IPS DF 6.9 (cell line): Measurements from ENCODE around the gene RNF144A.

Source experiments
- DNase-seq: peaks from one replicate; pipeline ENCODE4 v3.0.0-alpha.2; 2013; ENCODE audit warnings: low read depth, low spot score
- H3K27ac ChIP-seq: one replicate; pipeline ENCODE4 v1.5.1; 2013; ENCODE audit warnings: low read length, control low read depth
- H3K27me3 ChIP-seq: 2 replicates; pipeline ENCODE4 v1.6.1; 2013; ENCODE audit warnings: mild to moderate bottlenecking, low read length; ENCODE audit not compliant: control insufficient read depth, insufficient read depth
- H3K36me3 ChIP-seq: 2 replicates; pipeline ENCODE4 v1.6.1; 2013; ENCODE audit warnings: low read length; ENCODE audit not compliant: control insufficient read depth, insufficient read depth
- H3K4me1 ChIP-seq: 2 replicates; pipeline ENCODE4 v1.6.1; 2013; ENCODE audit warnings: low read length; ENCODE audit not compliant: control insufficient read depth, insufficient read depth
- H3K4me3 ChIP-seq: 2 replicates; pipeline ENCODE4 v1.5.1; 2013; ENCODE audit warnings: mild to moderate bottlenecking, low read length
- H3K9me3 ChIP-seq: 2 replicates; pipeline ENCODE4 v1.6.1; 2013; ENCODE audit warnings: low read length, inconsistent platforms; ENCODE audit not compliant: control insufficient read depth, insufficient read depth
- WGBS: extraction: QIAGEN DNeasy Blood & Tissue Kit; methylation state at CpG from one replicate; pipeline ENCODE4 v1.1.7; 2013; ENCODE audit warnings: mixed read lengths, missing lambda C conversion rate; ENCODE audit not compliant: insufficient read length, insufficient coverage; 5-methylcytosine and 5-hydroxymethylcytosine counted together

Gene RNF144A

DNA sequence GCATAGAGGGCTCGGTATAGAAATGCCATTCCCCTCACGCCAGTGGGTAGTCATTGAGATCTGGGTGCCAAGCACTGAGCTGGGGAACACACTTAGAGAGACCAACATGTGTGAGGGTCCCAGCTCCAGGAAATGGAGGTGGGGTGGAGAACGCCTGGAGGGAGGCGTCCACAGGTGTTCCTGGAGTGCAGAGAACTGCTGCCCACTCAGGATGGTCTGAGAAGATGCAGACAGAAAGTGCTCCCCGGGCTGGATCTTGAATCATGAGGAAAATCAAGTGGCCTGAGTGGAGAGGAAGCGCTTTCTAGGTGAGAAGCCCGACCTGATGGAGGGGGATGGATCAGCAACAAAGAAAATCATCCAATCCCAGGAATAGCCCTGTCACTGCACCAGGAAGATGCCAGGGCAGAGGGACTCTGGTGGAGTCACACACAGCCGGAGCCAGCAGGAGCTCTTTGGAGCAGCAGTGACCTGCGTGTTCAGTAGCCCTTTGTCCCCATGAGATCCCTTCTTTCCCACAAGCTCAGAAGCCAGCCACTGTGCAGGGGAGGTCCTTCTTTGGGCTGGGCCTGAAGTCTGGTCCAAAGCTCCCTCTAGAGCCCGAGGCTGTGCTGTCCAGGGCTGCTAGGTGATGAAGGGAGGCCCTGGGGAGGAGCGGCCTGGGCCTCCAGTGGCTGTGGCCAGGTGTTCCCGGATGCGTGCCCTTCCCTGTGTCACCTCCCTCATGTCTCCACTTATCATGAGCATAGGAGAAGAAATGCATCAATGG lies 112.3 kb downstream of the RNF144A start:
- Histone ChIP-seq H3K4me3 (no peak overlapping the region), H3K27me3 (no peaks in the 10 kb centered on the region), H3K4me1 (no peaks in the 10 kb centered on the region), H3K27ac (no peak overlapping the region), H3K36me3 (no peaks in the 10 kb centered on the region; the same call in 1 of the 2 replicates), H3K9me3 (no peaks in the 10 kb centered on the region)
- DNase-seq = no peak
- WGBS = no CpG with 5 or more reads among the region's 13 CpGs

DNA sequence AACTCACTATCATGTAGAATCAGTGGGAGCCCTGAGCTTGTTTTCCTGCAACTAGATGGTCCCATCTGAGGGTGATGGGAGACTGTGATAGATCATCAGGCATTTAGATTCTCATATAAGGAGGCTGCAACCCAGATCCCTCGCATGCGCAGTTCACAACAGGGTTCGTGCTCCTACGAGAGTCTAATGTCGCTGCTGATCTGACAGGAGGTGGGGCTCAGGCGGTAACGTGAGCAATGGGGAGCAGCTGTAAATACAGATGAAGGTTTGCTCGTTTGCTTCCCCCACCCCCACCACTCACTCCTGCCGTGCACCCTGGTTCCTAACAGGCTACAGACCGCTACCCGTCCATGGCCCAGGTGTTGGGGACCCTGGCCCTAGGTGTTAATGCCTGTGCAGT lies 113.6 kb downstream of the RNF144A start:
- Histone ChIP-seq H3K27me3 (no peaks in the 10 kb centered on the region), H3K9me3 (no peaks in the 10 kb centered on the region), H3K4me1 (no peaks in the 10 kb centered on the region), H3K4me3 (no peak overlapping the region), H3K27ac (no peak overlapping the region), H3K36me3 (no peaks in the 10 kb centered on the region)
- DNase-seq = no peak
- WGBS = no CpG with 5 or more reads among the region's 11 CpGs

DNA sequence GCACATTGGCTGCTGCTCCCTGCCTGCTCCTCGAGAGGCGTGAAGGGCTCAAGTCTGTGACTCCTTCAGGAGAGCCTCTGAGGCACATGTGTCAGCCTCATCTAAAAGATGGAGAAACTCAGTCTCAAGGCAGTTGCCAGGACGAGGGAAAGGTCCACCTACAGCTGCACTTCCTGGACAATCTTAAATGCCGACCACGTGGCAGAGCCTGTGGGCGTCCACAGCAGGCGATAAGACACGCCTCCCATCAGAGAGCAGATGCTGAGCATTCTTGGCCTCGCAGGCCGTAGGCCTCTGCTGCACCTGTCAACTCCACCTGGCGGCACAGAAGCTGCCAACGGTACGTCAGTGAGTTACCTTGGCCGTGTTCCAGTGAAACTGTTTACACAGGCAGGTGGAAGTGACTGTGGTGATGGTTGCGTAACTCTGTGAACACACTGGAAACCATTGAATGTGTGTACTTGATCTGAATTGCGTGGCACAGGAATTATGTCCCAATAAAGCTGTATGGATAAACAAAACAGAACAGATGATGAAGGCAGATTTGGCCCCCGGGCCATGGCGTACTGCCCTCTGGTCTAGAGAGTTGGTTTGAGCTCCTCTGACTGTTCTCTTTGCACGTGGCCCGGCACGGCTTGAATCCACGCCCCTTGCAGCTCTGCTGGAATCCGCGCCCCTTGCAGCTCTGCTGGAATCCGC lies 114.5 kb downstream of the RNF144A start:
- WGBS = no CpG with 5 or more reads among the region's 25 CpGs
- Histone ChIP-seq H3K4me1 (no peaks in the 10 kb centered on the region), H3K36me3 (no peaks in the 10 kb centered on the region), H3K27me3 (no peaks in the 10 kb centered on the region), H3K9me3 (no peaks in the 10 kb centered on the region), H3K4me3 (no peak overlapping the region), H3K27ac (no peak overlapping the region)
- DNase-seq = no peak

DNA sequence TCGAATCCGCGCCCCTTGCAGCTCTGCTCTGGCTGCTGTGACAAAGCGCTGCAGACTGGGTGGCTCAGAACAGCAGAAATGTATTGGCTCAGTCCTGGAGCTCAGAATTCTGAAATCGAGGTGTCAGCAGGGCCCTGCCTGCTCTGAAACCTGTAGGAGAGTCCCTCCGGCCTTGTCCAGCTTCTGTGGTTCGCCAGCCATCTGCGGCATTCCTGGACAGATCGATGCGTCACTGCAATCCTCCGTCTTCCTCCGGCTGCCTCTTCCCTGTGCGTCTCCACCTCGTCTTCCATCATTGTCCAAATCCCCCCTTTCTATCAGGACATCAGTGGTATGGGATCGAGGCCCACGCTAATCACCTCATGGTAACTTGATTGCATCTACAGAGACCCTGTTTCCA lies 115.2 kb downstream of the RNF144A start:
- Histone ChIP-seq H3K27me3 (no peaks in the 10 kb centered on the region), H3K4me1 (no peaks in the 10 kb centered on the region), H3K27ac (no peak overlapping the region), H3K9me3 (no peaks in the 10 kb centered on the region), H3K36me3 (no peaks in the 10 kb centered on the region), H3K4me3 (no peak overlapping the region)
- DNase-seq = no peak
- no CpG with 5 or more reads among the region's 16 CpGs for WGBS

DNA sequence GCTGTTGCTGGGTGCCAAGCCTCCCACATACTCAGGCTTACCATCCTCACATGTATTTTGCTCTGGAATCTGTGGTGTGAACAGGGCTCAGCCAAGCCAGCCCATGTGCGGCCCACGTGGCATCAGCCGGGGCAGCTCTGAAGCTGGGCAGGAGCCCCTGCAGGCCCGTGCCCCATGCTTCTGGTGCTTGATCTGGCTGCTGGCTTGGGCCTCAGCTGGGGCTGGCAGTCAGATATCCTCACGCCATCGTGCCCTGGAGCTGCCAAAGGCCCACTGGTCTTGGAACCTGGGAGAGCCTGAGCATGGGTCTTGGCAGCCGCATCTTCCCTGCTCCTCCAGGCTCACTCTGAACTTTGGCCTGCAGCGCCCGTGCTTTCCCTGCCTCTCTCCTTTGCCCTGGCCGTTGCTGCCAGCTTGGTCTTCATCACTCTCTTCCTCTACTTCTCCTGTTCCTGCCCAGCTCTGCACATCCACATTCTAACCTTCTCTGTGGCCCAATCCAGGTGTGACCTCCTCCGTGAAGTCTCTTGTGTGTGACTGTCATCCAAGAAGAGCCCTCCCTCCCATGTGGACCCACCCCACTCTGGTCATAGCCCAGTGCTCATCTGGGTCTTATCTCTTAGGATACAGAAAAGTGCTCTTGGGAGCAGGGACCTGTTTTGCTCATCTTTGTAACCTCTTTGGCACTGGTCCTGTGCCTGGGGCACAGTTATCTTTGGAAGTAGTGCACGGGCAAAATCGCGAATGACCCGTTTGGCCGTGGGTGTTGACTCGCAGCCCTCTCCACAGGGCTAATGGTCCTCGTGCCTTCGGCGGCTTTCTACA lies 116.1 kb downstream of the RNF144A start:
- Histone ChIP-seq H3K4me1 (no peaks in the 10 kb centered on the region), H3K27me3 (no peaks in the 10 kb centered on the region), H3K27ac (no peak overlapping the region), H3K4me3 (no peak overlapping the region), H3K9me3 (no peaks in the 10 kb centered on the region), H3K36me3 (no peaks in the 10 kb centered on the region)
- no CpG with 5 or more reads among the region's 20 CpGs for WGBS
- no peak for DNase-seq

DNA sequence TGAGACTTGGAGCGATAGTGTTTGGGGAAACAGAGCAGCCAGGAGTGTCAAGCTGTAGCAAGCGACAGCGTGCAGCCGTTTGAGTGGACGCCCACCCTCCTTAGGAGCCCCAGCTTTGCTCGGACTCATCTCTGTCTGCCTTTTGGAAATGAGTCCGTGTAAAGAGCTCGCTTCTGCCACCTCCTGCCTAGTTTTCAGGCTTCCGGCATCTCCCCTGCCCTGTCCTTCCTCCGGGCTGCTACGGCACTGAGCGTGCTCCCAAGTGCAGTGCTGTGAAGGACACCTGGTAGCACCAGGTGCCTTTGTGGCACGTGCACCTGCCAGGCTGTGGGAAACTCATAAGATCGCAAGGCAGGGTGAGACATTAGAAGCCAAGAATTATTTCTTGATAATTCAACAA lies 117.1 kb downstream of the RNF144A start:
- Histone ChIP-seq H3K27me3 (no peaks in the 10 kb centered on the region), H3K27ac (no peak overlapping the region), H3K36me3 (no peaks in the 10 kb centered on the region), H3K9me3 (no peaks in the 10 kb centered on the region), H3K4me1 (no peaks in the 10 kb centered on the region), H3K4me3 (no peak overlapping the region)
- no CpG with 5 or more reads among the region's 14 CpGs for WGBS
- no peak for DNase-seq

DNA sequence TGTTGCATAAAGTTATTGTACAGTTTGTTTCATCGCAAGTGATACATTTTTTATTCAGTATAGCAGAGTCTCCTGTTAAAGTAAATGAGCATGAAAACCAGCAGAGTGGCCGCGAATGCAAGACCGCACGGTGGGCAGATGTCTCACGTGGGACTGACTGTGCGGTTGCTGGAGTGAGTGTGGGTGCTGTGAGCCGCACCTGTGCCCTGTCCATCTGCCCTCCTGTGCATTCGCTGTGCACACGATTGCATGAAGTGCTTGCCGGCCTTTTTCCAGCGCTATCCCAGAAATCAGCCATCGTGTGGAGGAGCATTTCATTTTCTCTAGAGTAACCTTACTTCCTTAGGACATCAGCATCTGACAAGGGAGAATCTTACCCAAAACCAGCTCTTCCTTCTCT lies 118.7 kb downstream of the RNF144A start:
- Histone ChIP-seq H3K27ac (no peak overlapping the region), H3K4me1 (no peaks in the 10 kb centered on the region), H3K4me3 (no peak overlapping the region), H3K9me3 (no peaks in the 10 kb centered on the region), H3K36me3 (no peaks in the 10 kb centered on the region), H3K27me3 (no peaks in the 10 kb centered on the region)
- WGBS = no CpG with 5 or more reads among the region's 13 CpGs
- DNase-seq = no peak

DNA sequence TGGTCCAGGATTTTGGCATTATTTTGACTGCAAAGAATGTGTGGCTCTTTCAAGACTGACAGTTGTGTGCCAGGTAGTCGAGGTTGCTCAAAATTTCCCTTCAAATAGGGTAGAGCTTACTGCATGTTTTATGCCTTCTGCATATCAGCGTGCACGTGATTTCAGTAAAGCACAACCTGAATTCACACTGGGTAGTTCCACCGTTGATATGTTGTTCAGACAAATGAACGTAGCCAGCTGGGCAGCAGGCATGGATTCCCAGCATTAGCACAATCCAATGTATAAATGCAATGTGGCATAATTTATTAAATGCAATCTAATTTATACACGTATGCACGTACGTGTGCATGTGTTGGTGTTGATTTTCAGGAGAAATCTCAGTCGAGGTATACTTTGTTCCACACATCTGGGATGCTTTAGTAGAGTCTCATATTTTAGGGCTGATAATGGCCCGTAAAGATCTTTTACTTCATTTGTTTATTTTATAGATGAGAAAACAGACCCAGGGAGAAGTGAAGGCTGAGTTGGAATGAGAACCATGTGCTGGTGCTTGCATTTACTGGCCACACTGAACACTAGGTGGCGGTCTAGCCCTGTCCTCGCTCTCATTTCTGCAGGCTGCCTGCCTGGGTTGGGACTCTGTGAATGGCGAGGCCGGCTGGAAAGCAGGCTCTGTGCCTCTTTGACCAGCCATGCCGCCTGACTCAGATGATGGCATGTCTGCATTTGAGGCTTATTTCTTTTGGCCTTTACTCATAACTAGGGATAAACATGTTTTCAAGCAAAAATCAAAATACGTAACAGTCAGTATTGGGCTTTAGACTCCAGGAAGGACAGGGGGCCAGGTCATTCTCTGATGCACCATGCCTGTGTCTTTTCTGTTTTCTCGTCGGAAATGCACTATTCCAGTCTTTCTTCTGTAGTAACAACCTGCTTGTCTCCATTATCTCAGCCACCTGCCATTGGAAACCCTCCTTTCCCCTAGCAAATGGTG lies 120.4 kb downstream of the RNF144A start:
- H3K27ac ChIP-seq = no peak overlapping the region
- H3K36me3 ChIP-seq = no peaks in the 10 kb centered on the region
- H3K4me3 ChIP-seq = no peak overlapping the region
- DNase-seq = peak; percentile 47
- no peaks in the 10 kb centered on the region for H3K4me1 ChIP-seq
- H3K9me3 ChIP-seq = no peaks in the 10 kb centered on the region
- no peaks in the 10 kb centered on the region for H3K27me3 ChIP-seq
- no CpG with 5 or more reads among the region's 18 CpGs for WGBS

DNA sequence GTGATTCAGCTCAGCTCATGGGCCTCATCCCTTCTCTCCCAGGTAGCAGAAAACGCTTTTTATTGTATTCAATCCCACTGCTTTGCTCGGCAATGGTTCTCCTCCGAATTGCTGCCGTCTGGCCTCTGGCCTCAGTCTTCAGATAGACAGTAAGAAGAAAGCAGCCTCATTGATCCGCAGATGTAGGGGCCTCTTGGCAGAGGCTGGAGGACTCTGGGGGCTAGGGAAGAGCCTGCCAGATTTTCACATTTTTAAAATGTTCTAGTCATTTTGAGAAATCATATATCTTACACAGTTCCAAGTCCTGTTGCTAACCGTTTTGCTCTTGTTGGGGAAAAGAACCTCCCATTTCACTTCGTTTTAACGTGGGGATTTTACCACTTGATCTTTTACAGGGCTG lies 123.3 kb downstream of the RNF144A start:
- Histone ChIP-seq H3K27me3 (no peaks in the 10 kb centered on the region), H3K27ac (no peak overlapping the region), H3K4me1 (no peaks in the 10 kb centered on the region), H3K36me3 (no peaks in the 10 kb centered on the region), H3K4me3 (no peak overlapping the region), H3K9me3 (no peaks in the 10 kb centered on the region)
- no peak for DNase-seq
- no CpG with 5 or more reads among the region's 8 CpGs for WGBS
